ENCODE data around the gene HMOX1. TPM values are rescaled to one million over a fixed set of nuclear protein-coding genes. Genes with fewer than 3 reads are reported as not detected.
"Not testable (repeated sequence)": the region's sequence is repeated elsewhere in the genome, so short reads cannot be mapped to it uniquely, and the experiment has no call there.

HMOX1 gene
- total RNA-seq, 1 donor from 2014 or later: 6.8 TPM

- no peak for DNase-seq (ENCODE audit: low spot score)
These were observed 1.5 kb upstream of the HMOX1 start for GRCh38 chr22:35379146-35379993.

- DNase-seq (ENCODE audit: low spot score): no peak
These were observed 883 bp upstream of the HMOX1 start for GRCh38 chr22:35380013-35380412.

GRCh38 chr22:35381424-35382009, 621 bp downstream of the HMOX1 start:
- no peak for DNase-seq (ENCODE audit: low spot score)

- no peak for DNase-seq (ENCODE audit: low spot score)
These were observed 2.8 kb downstream of the HMOX1 start for GRCh38 chr22:35383679-35384071.

GRCh38 chr22:35384527-35384926, 3.6 kb downstream of the HMOX1 start:
- no peak for DNase-seq (ENCODE audit: low spot score)

- DNase-seq (ENCODE audit: low spot score): no peak
These were observed 4.2 kb downstream of the HMOX1 start for GRCh38 chr22:35384975-35385588.

- no peak for DNase-seq (ENCODE audit: low spot score)
These were observed 5.9 kb downstream of the HMOX1 start for GRCh38 chr22:35386670-35387288.

- DNase-seq (ENCODE audit: low spot score): no peak
These were observed 10.0 kb downstream of the HMOX1 start for GRCh38 chr22:35390933-35391332.

- DNase-seq (ENCODE audit: low spot score): no peak
These were observed 11.5 kb downstream of the HMOX1 start for GRCh38 chr22:35392357-35392756.

- DNase-seq (ENCODE audit: low spot score): no peak
These were observed 12.5 kb downstream of the HMOX1 start for GRCh38 chr22:35393116-35394010.

GRCh38 chr22:35394011-35394312, 13.1 kb downstream of the HMOX1 start:
- no peak for DNase-seq (ENCODE audit: low spot score)

- DNase-seq (ENCODE audit: low spot score): no peak
These were observed 14.1 kb downstream of the HMOX1 start for GRCh38 chr22:35394810-35395563.

- DNase-seq (ENCODE audit: low spot score): not testable (repeated sequence)
These were observed 15.7 kb downstream of the HMOX1 start for GRCh38 chr22:35396622-35397021.

- no peak for DNase-seq (ENCODE audit: low spot score)
These were observed 16.4 kb downstream of the HMOX1 start for GRCh38 chr22:35397095-35397904.

GRCh38 chr22:35398591-35398973, 17.7 kb downstream of the HMOX1 start:
- DNase-seq (ENCODE audit: low spot score): no peak

GRCh38 chr22:35399114-35399677, 18.3 kb downstream of the HMOX1 start:
- DNase-seq (ENCODE audit: low spot score): no peak

GRCh38 chr22:35399678-35400500, 19.0 kb downstream of the HMOX1 start, which contains the start of gene MCM5:
Gene MCM5 (plus strand): TSS chr22:35400140. CDS start chr22:35400439, 299 bp downstream.
- DNase-seq (ENCODE audit: low spot score): peak; percentile 98

GRCh38 chr22:35400501-35400790, 19.6 kb downstream of the HMOX1 start:
- DNase-seq (ENCODE audit: low spot score): no peak

- DNase-seq (ENCODE audit: low spot score): no peak
These were observed 21.0 kb downstream of the HMOX1 start for GRCh38 chr22:35401863-35402262.
